CD4-positive, alpha-beta T cell treated with Interferon gamma for 1 hour (primary cell): ENCODE data around the gene RPS6KA6.
"Not testable (repeated sequence)": the region's sequence is repeated elsewhere in the genome, so short reads cannot be mapped to it uniquely, and the experiment has no call there.

ENCODE experiments used
- DNase-seq: peaks from one replicate; pipeline ENCODE4 v3.0.0-alpha.2; 2020

RPS6KA6 gene

GRCh38 chrX:84161641-84162040 is 26.4 kb downstream of the RPS6KA6 start:
- no peak for DNase-seq

DNA sequence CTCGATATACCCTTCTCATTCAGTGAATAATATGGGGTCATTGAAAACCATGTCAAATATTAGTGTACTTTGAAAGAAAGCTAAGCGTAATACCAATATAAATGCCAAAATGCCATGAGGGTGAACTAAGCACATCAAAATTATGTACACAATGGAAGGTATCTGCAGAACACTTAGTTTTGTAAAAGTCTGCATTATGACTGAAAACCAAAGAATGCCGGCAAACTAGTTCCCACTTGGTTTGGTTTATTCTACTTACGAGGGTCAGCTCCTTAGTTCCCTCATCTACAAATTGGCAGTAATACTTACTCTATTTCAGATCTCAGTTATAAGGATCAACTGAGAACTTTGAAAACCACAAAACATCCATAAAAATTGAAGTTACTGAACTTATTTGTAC is 27.3 kb downstream of the RPS6KA6 start:
- no peak for DNase-seq

GRCh38 chrX:84156821-84157220 is 31.2 kb downstream of the RPS6KA6 start:
- DNase-seq, result no peak

GRCh38 chrX:84155938-84156337 is 32.1 kb downstream of the RPS6KA6 start:
- no peak for DNase-seq

- DNase-seq, result no peak
These were observed 34.5 kb downstream of the RPS6KA6 start for GRCh38 chrX:84153538-84153937.

GRCh38 chrX:84144991-84145390 is 43.0 kb downstream of the RPS6KA6 start:
- no peak for DNase-seq

DNA sequence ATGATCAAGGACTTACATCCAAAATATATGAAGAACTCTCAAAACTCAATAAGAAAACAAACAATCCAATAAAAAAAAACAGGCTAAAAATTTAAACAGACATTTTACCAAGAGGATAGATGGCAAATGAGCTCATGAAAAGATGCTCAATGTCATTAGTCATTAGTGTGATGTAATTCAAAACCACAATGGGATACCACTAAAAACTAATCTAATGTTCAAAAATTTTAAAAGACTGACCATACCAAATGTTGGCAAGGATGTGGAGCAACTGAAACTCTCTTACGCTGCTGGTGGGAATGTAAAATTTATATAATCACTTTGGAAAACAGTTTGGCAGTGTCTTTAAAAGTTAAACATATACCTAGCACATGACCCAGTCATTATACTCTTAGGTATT is 43.7 kb downstream of the RPS6KA6 start:
- no peak for DNase-seq

DNA sequence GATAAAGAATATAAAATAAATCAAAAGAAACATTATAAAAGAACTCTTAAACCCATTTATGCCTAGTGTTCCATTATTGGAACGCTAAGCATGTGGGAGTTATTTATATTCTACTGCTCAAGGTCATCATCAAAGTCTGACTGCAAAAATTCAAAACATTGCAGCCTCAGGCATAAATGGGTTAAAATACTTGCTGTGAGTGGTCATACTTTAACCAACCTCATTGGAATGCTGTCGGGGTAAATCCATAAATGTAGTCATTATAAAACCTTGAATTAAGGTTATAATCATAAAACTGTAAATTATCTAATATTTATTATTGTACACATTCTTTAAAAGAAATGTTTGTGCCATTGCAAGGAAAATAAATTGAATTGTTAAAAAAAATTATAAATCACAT is 55.0 kb downstream of the RPS6KA6 start:
- DNase-seq, result no peak

DNA sequence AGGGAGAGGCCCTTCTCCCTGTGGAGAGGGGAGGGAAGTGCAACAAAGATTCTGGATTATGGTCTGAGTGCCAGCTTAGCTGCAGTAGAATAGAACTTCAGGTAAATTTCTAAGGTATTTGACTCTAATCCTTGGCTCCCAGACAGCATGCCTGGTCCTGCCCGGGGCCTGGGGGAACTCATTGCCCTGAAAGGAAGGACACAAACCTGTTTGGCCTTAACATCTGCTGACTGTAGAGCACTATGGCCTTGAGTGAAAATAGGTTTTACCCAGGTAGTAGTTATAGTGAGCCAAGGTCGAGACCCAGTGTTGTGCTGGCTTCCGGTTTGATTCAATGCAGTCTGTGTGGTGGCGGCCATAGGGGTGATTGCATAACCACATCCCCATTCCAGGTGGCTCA is 64.4 kb downstream of the RPS6KA6 start:
- no peak for DNase-seq

DNA sequence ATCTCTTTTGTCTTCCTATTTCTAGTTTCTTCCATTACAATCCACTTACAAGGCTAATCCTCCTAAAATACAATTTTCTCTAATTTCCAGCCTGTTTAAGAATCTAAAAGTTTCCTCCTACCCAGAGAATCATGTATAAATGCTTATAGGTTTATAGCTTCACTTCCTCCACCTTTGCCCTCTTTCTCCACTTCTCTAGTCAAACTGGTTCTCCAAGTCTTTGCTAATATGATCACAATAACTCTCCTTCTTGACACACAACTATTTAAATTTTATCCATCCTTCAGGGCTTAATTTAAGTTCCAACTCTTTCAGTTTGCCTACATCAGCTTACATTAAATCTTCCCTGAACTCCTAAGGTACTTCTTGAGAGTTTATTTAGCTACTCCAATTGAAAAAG is 69.2 kb downstream of the RPS6KA6 start:
- no peak for DNase-seq

GRCh38 chrX:84118315-84118714 is 69.7 kb downstream of the RPS6KA6 start:
- no peak for DNase-seq

- DNase-seq, result no peak
These were observed 79.4 kb downstream of the RPS6KA6 start for GRCh38 chrX:84108584-84108983.

- DNase-seq, result no peak
These were observed 88.9 kb downstream of the RPS6KA6 start for GRCh38 chrX:84099120-84099519.

GRCh38 chrX:84079479-84080197 is 108.4 kb downstream of the RPS6KA6 start:
- not testable (repeated sequence) for DNase-seq

GRCh38 chrX:84078991-84079390 is 109.0 kb downstream of the RPS6KA6 start:
- DNase-seq, result no peak

GRCh38 chrX:84064814-84065213 is 123.2 kb downstream of the RPS6KA6 start:
- no peak for DNase-seq

- DNase-seq, result no peak
These were observed 123.8 kb downstream of the RPS6KA6 start for GRCh38 chrX:84064164-84064563.

GRCh38 chrX:84047339-84047738 is 140.7 kb downstream of the RPS6KA6 start:
- DNase-seq, result no peak

DNA sequence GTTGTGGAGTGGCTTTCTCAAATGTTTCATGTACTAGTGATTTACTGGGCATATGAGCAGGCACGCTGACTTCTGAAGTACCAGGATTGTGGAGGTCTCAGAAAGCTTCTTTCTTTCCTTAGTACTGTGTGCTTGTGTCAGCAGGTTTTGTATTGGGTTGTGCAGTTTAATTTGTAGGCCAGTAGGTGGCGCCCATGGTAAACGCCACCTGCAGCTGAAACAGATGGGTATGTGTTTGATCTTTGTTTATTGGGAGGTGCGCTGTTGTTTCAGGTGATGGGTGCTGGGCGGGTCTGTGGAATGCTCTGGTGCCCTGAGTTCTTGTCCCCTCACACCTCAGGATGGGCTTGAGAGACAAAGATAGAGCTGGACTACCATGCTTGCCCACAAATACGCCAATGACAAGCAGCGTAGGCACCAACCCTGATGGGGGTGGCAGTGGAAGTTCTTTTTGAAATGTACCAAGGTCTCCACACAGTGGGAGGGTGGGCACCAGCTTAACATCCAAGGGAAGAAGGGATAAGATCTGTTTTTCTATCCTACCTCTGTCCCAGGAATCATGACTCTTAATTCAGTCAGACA is 141.5 kb downstream of the RPS6KA6 start:
- DNase-seq, result no peak

- DNase-seq, result no peak
These were observed 143.9 kb downstream of the RPS6KA6 start for GRCh38 chrX:84044051-84044450.
